DOHH2 (cell line): ENCODE measurements around the gene CACNA1E.

Experiments used
- EZH2phosphoT487 ChIP-seq: fragments of 200-600 bp; sonication (generic); IDR thresholded peaks from 2 replicates; pipeline ENCODE4 v1.6.1; 2017; ENCODE audit warnings: borderline replicate concordance, mild to moderate bottlenecking, antibody characterized with exemption, low read length, moderate library complexity, mixed read lengths
- TF ChIP-seq, protein P1 (sequence below): fragments of 200-600 bp; sonication (generic); IDR thresholded peaks from one replicate; pipeline ENCODE4 v1.5.1; 2014; ENCODE audit warnings: antibody characterized with exemption, mild to moderate bottlenecking, low read depth, low read length; ENCODE audit not compliant: poor library complexity, severe bottlenecking

- TF ChIP-seq, protein P1, sequence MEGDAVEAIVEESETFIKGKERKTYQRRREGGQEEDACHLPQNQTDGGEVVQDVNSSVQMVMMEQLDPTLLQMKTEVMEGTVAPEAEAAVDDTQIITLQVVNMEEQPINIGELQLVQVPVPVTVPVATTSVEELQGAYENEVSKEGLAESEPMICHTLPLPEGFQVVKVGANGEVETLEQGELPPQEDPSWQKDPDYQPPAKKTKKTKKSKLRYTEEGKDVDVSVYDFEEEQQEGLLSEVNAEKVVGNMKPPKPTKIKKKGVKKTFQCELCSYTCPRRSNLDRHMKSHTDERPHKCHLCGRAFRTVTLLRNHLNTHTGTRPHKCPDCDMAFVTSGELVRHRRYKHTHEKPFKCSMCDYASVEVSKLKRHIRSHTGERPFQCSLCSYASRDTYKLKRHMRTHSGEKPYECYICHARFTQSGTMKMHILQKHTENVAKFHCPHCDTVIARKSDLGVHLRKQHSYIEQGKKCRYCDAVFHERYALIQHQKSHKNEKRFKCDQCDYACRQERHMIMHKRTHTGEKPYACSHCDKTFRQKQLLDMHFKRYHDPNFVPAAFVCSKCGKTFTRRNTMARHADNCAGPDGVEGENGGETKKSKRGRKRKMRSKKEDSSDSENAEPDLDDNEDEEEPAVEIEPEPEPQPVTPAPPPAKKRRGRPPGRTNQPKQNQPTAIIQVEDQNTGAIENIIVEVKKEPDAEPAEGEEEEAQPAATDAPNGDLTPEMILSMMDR, result no peak
- no peak for TF ChIP-seq EZH2phosphoT487
These were observed 135.2 kb downstream of the CACNA1E start for GRCh38 chr1:181618559-181618958.
